Right cardiac atrium (tissue), 5 donors: Measurements from ENCODE around the gene MTCL1. TPM values are rescaled to one million over a fixed set of nuclear protein-coding genes. Genes with fewer than 3 reads are reported as not detected.

Experiments used
- ATAC-seq, 2 donors: fragments of 200-7000 bp; cut with Tn5 transposase; one replicate each; pipeline versions ENCODE4 v1.8.0 to v1.9.1; 2020; ENCODE audit warnings: moderate library complexity in 2 of 2, mild to moderate bottlenecking in 1 of 2
- DNase-seq, 3 donors: peaks; one replicate each; pipeline ENCODE4 v3.0.0-alpha.2; 2020
- H3K27ac ChIP-seq: one replicate; pipeline ENCODE4 v1.5.1; 2013; ENCODE audit warnings: mild to moderate bottlenecking, low read length, control low read depth, moderate library complexity
- H3K27me3 ChIP-seq: one replicate; pipeline ENCODE4 v1.6.1; 2013; ENCODE audit not compliant: control insufficient read depth, insufficient read depth
- H3K4me1 ChIP-seq: one replicate; pipeline ENCODE4 v1.6.1; 2013; ENCODE audit warnings: low read length; ENCODE audit not compliant: control insufficient read depth, insufficient read depth
- H3K4me3 ChIP-seq: one replicate; pipeline ENCODE4 v1.5.1; 2013; ENCODE audit warnings: low read length, control low read depth
- H3K9me3 ChIP-seq: one replicate; pipeline ENCODE4 v1.6.1; 2013; ENCODE audit warnings: low read length; ENCODE audit not compliant: control insufficient read depth
- WGBS: extraction: QIAGEN DNeasy Blood & Tissue Kit; methylation state at CpG from one replicate; pipeline ENCODE4 v1.1.7; 2013; 5-methylcytosine and 5-hydroxymethylcytosine counted together
- intact Hi-C, 4 donors: fragments of 100-400 bp; cut with DNase I; formaldehyde crosslinking; loops; one replicate each; pipeline versions ENCODE4 v1.11.0 to v1.14.0; 2022 to 2023
- polyA plus RNA-seq: library from polyadenylated mRNA; stranded (reverse); fragments of 200-250 nt; gene quantifications from one replicate; pipeline ENCODE4 v1.2.3, GENCODE V29; 2013
- total RNA-seq, 4 donors: library from RNA; stranded (reverse); fragmentation: NEBNext Ultra II Directional; extraction: Animal tissue kit (Norgen Biotek cat#: 25700); gene quantifications; one replicate each; pipeline ENCODE4 v1.2.1, GENCODE V29; 2021
- donor health status: healthy with polysubstance abuse.
- donor health status: DM: no; HTN: yes; CAD: no.
- donor health status: DM: no; HTN: no; CAD: no.
- donor health status: DM: no; HTN: yes; CAD: no; lungs with severe emphysema.
- donor health status: DM: yes; HTN: yes; CAD: no.

MTCL1 gene
- total and polyA plus RNA-seq, 5 donors, result 5.3 to 8.7 (median 6.4) TPM

GRCh38 chr18:8844721-8845148 is 139.4 kb downstream of the MTCL1 start:
- intact Hi-C loops, result no loop called here
- DNase-seq (no peak), ATAC-seq (no peak)
- Histone ChIP-seq H3K27me3 (no peaks in the 10 kb centered on the region), H3K9me3 (no peaks in the 10 kb centered on the region), H3K4me1 (no peaks in the 10 kb centered on the region), H3K27ac (no peak overlapping the region), H3K4me3 (no peak overlapping the region)
- WGBS, result 65% methylated on average over 16 of the region's 16 CpGs

GRCh38 chr18:8845506-8845905 is 140.2 kb downstream of the MTCL1 start:
- intact Hi-C loops, result no loop called here
- ATAC-seq, result no peak
- WGBS, result 92% methylated on average over 7 of the region's 7 CpGs
- H3K4me1 ChIP-seq, result no peaks in the 10 kb centered on the region
- H3K9me3 ChIP-seq, result no peaks in the 10 kb centered on the region
- no peaks in the 10 kb centered on the region for H3K27me3 ChIP-seq
- DNase-seq, result no peak
- H3K27ac ChIP-seq, result no peak overlapping the region
- no peak overlapping the region for H3K4me3 ChIP-seq

DNA sequence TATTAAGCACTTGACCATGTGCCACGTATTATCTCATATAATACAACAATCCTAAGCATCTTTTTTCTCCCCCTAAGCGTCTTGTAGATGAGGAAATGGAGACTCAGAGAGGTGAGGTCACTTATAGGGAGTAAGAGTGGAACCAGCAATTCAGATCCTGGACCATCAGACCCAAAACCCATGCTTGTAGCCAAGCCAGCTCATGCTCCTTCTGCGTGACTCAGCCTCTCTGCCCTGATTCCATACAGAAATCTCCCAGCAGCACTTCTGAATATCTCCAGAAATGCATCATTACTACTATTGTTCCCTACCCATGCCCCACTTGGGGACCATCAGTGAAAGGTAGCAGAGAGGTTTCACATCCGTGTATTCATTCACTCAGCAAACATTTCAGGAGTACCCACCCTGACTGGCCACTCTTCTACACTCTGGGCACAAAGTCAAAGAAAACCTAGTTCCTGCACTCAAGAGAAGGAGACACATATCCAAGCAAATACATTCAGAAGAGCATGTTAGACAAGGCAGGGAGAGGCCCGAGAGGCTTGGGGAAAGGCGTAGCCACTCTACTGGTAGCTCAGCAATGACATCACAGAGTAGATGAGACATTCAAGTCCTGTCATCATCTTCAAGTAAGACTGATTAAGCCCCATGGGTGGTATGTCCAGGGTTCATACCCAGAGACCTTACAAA is 141.9 kb downstream of the MTCL1 start:
- no peak overlapping the region for H3K27ac ChIP-seq
- ATAC-seq, result peak in 1 of 2 donors; percentile 45
- no peaks in the 10 kb centered on the region for H3K27me3 ChIP-seq
- no peaks in the 10 kb centered on the region for H3K4me1 ChIP-seq
- no peak overlapping the region for H3K4me3 ChIP-seq
- no peak for DNase-seq
- H3K9me3 ChIP-seq, result no peaks in the 10 kb centered on the region
- 69% methylated on average over 6 of the region's 6 CpGs for WGBS
- intact Hi-C loops, result no loop called here

DNA sequence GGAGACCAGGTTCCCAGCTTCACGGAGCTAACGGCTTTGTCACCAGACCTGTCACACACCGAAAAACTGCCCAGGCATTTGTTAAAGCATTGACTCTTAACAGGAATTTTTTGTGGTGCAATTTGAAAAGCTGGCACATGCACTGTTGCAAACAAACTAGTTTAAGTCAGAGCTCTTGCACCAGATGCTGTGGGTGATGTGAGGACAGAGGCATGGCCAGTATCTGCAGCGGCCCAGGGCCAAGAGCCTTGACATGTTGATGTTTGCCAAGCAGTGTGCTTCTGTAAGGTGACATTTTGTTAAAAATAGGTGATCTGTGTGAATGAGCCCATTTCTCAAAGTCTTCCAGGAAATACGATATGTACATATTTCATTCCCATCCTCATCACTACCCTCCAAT is 142.5 kb downstream of the MTCL1 start:
- H3K4me3 ChIP-seq, result no peak overlapping the region
- H3K27me3 ChIP-seq, result no peaks in the 10 kb centered on the region
- H3K27ac ChIP-seq, result no peak overlapping the region
- H3K9me3 ChIP-seq, result no peaks in the 10 kb centered on the region
- 52% methylated on average over 5 of the region's 5 CpGs for WGBS
- intact Hi-C loops, result no loop called here
- peak in 1 of 3 donors; percentile 61 for DNase-seq
- ATAC-seq, result peak; percentile 31 to 70
- H3K4me1 ChIP-seq, result no peaks in the 10 kb centered on the region

GRCh38 chr18:8848541-8848940 is 143.2 kb downstream of the MTCL1 start:
- H3K27ac ChIP-seq, result no peak overlapping the region
- DNase-seq (no peak), ATAC-seq (no peak)
- intact Hi-C loops, result no loop called here
- no peaks in the 10 kb centered on the region for H3K4me1 ChIP-seq
- WGBS, result 76% methylated on average over 3 of the region's 3 CpGs
- no peaks in the 10 kb centered on the region for H3K9me3 ChIP-seq
- no peaks in the 10 kb centered on the region for H3K27me3 ChIP-seq
- H3K4me3 ChIP-seq, result no peak overlapping the region

DNA sequence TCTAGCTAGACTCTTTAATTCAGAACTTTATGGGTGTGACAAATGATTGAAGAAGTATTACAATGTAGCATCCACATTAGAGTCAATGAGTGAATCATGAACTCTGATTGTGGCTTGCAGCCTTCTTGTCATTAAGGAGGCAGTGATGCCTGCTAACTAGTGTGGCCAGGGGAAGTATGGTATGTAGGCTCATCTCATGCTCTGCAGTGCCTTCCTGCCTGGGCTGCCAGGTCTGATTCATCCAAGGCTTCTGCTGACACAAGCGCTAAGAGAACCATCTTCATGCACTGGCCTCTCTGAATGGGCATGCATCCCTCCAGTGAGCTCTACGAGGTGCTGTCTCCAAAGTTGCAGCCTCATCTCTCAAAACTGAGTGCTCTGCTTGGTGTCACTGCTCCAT is 144.3 kb downstream of the MTCL1 start:
- no peak overlapping the region for H3K27ac ChIP-seq
- DNase-seq, result no peak
- intact Hi-C loops, result no loop called here
- no peak overlapping the region for H3K4me3 ChIP-seq
- H3K9me3 ChIP-seq, result no peaks in the 10 kb centered on the region
- WGBS, result 94% methylated on average over 2 of the region's 2 CpGs
- no peaks in the 10 kb centered on the region for H3K27me3 ChIP-seq
- no peaks in the 10 kb centered on the region for H3K4me1 ChIP-seq
- no peak for ATAC-seq

DNA sequence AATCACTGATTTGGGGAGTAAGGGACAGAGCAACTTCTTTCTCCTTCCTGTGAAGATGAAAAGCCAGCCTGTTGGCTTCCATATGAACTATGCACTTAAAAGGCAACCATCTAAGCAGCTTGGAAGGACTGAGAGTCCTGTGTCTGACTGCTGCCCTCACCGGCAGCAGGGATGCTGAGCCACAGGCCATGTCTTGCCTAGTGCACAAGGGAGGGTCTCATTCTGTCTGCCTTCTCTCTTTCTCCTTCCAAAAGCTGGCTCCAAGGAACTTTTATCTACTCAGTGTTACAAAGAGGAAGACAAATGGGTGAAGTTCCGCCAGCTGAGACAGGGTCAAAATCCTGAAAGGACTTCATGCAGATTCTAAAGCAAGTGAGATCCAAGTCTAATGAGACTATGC is 146.3 kb downstream of the MTCL1 start:
- DNase-seq, result no peak
- no peak overlapping the region for H3K27ac ChIP-seq
- intact Hi-C loops, result no loop called here
- H3K27me3 ChIP-seq, result no peaks in the 10 kb centered on the region
- no peaks in the 10 kb centered on the region for H3K9me3 ChIP-seq
- H3K4me1 ChIP-seq, result no peaks in the 10 kb centered on the region
- no peak overlapping the region for H3K4me3 ChIP-seq
- peak in 1 of 2 donors; percentile 48 for ATAC-seq
- 74% methylated on average over 2 of the region's 2 CpGs for WGBS

GRCh38 chr18:8854550-8854949 is 149.2 kb downstream of the MTCL1 start:
- Histone ChIP-seq H3K27ac (no peak overlapping the region), H3K4me3 (no peak overlapping the region), H3K4me1 (no peaks in the 10 kb centered on the region), H3K27me3 (no peaks in the 10 kb centered on the region), H3K9me3 (no peaks in the 10 kb centered on the region)
- intact Hi-C loops, result no loop called here
- WGBS, result 42% methylated on average over 4 of the region's 4 CpGs
- no peak for ATAC-seq
- DNase-seq, result no peak

DNA sequence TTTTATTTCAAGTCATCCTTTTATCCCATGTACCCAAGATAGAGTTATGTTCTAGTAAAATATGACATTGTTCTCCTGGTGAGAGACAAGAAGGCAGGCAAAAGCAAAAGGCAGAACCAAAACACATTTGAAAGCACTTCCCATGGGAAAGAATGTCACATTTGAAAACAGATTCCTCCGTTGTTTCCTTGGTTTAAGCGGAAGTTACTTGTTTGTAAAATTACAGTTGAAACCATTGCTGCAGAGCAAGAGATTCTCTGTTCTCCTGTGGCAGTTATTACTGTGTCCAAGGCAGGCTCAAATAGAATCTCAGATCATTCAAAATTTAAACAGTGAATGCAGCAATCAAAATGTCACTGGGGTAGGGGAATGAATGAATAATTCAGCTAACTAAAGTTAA is 149.6 kb downstream of the MTCL1 start:
- Histone ChIP-seq H3K4me1 (no peaks in the 10 kb centered on the region), H3K27ac (no peak overlapping the region), H3K27me3 (no peaks in the 10 kb centered on the region), H3K9me3 (no peaks in the 10 kb centered on the region), H3K4me3 (no peak overlapping the region)
- WGBS, result 39% methylated on average over 2 of the region's 2 CpGs
- intact Hi-C loops, result no loop called here
- ATAC-seq (no peak), DNase-seq (no peak)

- 83% methylated on average over 8 of the region's 8 CpGs for WGBS
- no peak overlapping the region for H3K27ac ChIP-seq
- H3K9me3 ChIP-seq, result no peaks in the 10 kb centered on the region
- H3K27me3 ChIP-seq, result no peaks in the 10 kb centered on the region
- ATAC-seq, result no peak
- no peak overlapping the region for H3K4me3 ChIP-seq
- H3K4me1 ChIP-seq, result no peaks in the 10 kb centered on the region
- intact Hi-C loops, result no loop called here
- no peak for DNase-seq
These were observed 150.9 kb downstream of the MTCL1 start for GRCh38 chr18:8856212-8856611.

DNA sequence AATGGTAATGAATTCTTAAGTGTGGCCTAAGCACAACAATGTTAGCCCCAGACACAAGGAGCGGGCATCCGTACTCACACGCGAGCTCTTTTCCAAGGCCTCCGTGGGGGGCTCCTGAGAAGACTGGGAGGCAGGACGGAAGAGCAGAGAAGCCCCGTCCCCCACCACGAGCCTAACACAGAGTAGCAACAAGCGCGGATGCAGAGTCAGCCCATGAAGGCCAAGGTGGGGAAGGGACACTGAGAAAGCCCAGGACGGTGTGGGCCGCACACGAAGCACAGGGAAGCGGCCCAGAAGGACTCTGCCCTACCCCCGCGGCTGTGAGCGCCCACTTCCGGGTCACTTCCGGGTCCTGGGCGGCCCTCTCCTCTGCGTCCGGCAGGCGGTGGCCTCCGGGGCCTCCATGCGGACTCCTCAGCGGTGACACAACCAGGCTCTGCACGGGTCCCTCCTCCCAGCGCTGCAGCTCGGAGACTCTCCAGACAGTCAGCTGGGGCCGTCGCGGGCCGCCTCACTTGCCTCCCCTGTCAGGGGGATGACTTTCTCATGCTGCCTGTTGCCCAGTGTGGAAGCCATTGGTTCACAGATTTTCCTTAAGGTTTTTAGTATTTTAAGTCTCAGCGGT is 151.5 kb downstream of the MTCL1 start:
- no peak overlapping the region for H3K27ac ChIP-seq
- H3K4me3 ChIP-seq, result no peak overlapping the region
- no peaks in the 10 kb centered on the region for H3K9me3 ChIP-seq
- H3K4me1 ChIP-seq, result no peaks in the 10 kb centered on the region
- H3K27me3 ChIP-seq, result no peaks in the 10 kb centered on the region
- intact Hi-C loops, result no loop called here
- WGBS, result 87% methylated on average over 34 of the region's 34 CpGs
- DNase-seq, result no peak
- ATAC-seq, result peak in 1 of 2 donors; percentile 24
